ENCODE measurements around the gene MYOM1.
"Not testable (repeated sequence)": the region's sequence is repeated elsewhere in the genome, so short reads cannot be mapped to it uniquely, and the experiment has no call there.

MYOM1 gene

GRCh38 chr18:3086871-3087270 is 132.9 kb downstream of the MYOM1 start:
- DNase-seq (ENCODE audit: low read depth in 2 of 2), result no peak

DNA sequence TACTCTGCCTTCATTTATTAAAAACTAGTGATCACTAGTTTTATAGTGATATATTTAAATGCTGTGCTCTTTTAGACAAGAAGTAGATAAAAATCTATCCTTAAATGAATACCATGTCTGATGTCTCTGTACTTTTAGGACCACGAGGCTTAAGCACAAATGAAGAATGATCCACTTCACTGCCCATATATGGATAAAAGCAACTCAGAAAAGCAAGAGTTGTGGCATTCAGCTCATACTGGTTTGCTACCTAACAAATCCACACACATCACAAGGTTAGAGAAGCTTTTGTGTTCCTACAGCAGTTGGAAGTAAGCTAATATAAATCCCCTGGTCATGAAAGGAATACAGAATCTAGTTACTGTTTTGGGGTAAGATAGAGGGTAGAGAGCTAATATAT is 134.2 kb downstream of the MYOM1 start:
- DNase-seq (ENCODE audit: low read depth in 2 of 2), result no peak

DNA sequence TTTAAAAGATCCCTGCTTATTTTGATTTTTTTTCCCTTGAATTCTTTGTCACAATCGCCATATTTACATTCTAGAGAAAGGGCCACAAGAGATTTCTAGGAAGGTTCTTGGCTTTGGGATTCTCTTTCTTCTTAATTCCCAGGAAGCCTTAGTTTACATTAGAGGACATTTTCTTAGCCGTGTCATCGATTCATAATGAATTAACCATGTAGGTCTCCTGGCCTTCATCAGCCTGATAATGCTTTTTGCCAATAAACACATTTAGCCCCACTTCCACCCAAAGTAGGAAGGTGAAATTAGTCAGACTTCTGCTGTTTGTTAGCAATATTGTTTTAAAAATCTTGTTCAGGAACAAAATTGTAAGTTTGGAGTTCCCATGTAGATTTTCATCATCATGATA is 135.6 kb downstream of the MYOM1 start:
- DNase-seq (ENCODE audit: low read depth in 2 of 2), result no peak

- no peak for DNase-seq (ENCODE audit: low read depth in 2 of 2)
Observed at GRCh38 chr18:3083766-3084165, 136.0 kb downstream of the MYOM1 start.

DNA sequence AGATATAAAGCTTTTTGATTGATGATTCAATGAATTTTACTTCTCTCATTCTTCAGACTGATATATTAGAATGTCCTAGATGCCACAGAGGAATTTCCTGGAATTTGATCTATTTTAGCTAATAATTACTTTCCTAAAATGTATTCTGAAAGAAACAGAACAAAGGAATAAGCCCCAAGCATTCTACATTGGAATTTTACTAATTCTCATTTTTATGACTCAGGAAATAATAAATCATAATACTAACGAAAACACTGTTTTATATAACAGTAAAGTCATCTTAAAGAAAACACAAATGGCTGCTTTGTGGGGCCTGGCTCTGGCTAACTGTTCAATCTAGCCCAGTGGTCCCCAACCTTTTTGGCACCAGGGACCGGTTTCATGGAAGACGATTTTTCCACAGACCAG is 138.2 kb downstream of the MYOM1 start:
- DNase-seq (ENCODE audit: low read depth in 2 of 2), result no peak

DNA sequence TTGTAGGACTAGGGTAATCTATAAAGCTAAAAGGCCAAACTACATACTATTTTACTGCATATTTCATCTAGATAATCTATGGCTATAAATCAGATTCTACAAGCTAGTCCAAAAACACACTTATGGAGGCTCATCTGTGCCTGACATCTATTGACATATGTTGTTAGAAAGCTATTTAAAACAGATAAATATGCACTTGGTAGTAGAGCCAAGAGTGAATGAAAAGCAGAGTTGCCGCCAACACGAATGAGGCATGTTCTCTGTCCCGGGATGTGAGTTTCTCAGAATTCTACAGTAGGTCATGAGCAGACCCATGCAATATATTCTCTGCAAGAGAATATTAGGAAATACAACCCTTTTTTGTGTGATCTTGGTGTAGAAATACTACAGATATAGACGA is 140.1 kb downstream of the MYOM1 start:
- no peak for DNase-seq (ENCODE audit: low read depth in 2 of 2)

DNA sequence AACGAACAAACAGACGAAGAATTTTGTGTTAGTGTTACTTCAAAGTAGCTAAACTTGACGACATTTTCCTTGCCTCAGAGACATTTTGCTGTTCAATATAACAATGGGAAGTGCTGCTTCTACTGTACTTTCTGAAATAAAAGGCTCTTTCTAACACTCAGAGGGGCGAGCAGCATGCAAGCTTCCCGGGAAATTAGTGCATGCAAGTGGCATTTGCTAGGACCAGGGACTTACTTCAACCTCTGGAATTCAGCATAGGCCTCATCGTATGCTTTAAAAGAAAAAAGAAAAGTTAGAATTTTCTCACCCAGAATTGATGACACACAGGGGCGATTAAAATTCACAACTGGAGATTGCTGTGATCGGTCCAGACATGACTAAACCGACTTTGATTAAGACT is 144.3 kb downstream of the MYOM1 start:
- no peak for DNase-seq (ENCODE audit: low read depth in 2 of 2)

DNA sequence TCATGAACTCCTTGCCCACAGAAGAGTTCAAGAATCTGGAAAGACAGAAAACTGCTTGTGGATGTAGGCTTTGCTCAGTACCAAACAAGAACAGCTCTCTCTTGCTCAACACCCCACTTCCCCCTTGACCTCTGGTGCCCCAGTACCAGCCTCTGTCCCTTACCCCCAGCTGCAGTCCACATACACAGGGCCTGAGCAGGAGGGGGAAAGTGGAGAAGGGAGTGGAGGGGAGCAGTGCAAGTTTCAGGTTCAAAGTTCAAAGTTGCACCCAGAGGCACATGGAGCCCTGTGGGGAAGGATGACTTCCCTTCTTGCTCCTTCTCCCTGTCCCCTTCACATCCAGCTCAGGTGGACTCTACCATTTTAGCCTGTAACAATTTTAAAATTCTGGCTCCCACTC is 145.7 kb downstream of the MYOM1 start:
- no peak for DNase-seq (ENCODE audit: low read depth in 2 of 2)

DNA sequence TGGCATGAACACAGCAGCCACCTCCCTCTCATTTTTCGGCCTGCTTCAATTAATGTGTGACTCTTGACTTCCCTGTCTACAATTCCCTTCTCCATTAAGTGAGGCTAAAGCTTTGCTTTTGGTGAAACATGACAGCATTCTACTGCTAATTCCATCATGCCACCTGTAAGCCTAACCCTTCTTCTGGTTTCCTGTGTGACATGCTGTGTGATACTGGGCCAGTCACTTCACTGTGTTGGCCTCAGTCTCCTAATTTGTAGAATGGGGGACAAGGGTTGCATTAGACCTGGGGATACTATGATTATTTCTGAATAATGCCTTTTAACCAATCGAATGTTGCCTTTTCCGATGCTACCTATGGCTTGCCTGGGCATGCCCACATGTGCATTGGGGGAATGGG is 146.4 kb downstream of the MYOM1 start:
- not testable (repeated sequence) for DNase-seq (ENCODE audit: low read depth in 2 of 2)

- DNase-seq (ENCODE audit: low read depth in 2 of 2), result no peak
Observed at GRCh38 chr18:3071676-3072075, 148.1 kb downstream of the MYOM1 start.

DNA sequence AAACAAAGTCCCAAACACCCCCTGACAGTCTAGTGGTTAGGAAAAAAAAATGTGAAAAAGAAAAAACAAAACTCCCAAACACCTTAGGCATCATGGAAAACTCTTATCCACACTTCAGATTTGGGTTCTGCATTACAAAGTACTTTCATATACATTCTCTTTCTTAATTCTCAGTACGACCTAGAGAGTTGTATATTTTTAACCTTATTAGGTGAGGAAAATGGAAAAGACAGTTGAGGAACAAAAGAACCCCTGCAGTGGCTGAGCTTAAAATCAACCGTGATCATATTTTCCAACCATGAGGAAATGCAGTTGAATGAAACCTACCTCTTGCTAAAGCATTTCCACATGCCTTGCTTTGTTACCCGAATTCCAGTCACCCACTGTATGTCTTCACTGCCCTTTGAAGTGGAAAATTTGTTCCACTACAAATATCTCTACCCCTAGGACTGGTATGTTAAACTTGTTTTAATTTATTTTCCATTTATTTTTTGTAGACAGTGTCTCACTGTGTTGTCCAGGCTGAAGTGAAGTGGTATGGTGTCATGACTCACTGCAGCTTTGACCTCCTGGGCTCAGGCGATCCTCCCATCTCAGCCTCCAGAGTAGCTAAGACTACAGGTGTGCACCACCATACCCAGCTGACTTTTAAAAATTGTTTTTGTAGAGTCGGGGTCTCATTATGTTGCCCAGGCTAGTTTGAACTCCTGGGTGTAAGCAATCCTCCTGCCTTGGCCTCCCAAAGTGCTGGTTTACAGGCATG is 149.9 kb downstream of the MYOM1 start:
- DNase-seq (ENCODE audit: low read depth in 2 of 2), result no peak

- DNase-seq (ENCODE audit: low read depth in 2 of 2), result no peak
Observed at GRCh38 chr18:3067722-3068121, 152.0 kb downstream of the MYOM1 start.

DNA sequence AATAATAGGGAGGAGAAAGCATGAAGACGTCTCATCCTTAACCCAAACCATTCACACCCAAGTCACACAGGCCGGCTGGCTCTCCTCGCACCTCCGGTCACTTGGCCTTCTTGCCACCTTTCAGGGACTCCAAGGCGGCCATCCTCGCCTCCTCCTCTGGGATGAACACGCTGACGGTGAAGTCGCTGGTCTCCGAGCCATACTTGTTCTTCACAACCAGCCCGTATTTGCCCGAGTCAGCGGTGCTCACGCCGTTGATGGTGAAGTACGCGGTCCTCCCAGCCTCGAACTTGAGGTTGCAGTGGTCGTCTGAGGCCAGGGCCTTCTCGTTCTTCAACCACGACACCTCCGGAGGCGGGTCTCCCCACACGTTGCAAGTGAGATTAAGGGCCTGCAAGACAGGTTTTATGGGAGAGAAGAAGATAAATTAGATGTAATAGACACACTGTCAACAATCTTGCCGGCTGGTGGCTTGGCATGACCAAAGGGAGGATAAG is 152.6 kb downstream of the MYOM1 start:
- no peak for DNase-seq (ENCODE audit: low read depth in 2 of 2)

DNA sequence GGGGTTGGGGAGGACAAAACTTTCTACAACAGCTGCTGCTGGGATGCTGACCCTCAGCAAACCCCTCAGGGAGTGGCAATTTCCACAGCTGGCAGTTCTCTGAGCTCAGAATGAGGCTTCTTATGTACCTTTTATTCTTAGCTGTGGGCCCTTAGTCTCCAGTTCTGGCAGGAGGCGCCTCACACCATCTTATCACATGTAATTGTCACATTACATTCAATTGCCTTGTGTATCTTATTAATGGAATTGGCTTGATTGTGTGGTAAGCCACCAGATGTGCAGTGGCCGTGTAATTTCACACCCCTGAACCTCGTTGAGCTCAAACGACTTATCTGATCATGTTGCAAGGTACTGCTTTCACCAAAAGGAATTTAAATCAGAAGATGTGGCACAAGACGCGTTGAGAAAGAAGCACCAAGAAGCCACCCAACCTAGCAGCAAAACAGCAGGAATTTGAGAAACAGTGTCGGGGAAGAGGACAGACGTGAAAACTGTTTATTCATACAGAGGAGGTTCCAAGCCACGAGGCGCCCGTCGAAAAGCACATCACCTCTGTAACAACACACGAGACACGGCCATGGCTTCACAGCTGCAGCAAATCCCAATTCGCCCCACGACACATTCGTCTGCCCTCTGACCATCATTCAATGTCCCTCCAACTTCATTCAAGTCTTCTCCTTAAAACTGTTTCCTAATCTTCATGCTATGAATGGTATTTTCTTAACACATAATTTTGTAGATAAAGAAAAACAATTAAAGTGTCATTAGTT is 153.2 kb downstream of the MYOM1 start:
- no peak for DNase-seq (ENCODE audit: low read depth in 2 of 2)

DNA sequence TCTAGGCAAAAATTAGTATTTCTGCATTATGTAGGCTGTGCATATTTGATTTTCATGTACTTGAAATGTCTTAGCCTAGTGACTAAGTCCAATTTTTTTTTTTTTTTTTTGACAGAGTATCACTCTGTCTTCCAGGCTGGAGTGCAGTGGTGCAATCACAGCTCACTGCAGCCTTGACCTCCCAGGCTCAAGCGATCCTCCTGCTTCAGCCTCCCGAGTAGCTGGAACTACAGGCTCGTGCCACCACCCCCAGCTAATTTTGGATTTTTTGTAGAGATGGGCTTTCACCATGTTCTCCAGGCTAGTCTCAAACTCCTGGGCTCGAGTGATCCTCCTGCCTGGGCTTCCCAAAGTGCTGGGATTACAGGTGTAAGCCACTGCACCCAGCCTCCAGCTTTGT is 156.0 kb downstream of the MYOM1 start:
- DNase-seq (ENCODE audit: low read depth in 2 of 2), result not testable (repeated sequence)

DNA sequence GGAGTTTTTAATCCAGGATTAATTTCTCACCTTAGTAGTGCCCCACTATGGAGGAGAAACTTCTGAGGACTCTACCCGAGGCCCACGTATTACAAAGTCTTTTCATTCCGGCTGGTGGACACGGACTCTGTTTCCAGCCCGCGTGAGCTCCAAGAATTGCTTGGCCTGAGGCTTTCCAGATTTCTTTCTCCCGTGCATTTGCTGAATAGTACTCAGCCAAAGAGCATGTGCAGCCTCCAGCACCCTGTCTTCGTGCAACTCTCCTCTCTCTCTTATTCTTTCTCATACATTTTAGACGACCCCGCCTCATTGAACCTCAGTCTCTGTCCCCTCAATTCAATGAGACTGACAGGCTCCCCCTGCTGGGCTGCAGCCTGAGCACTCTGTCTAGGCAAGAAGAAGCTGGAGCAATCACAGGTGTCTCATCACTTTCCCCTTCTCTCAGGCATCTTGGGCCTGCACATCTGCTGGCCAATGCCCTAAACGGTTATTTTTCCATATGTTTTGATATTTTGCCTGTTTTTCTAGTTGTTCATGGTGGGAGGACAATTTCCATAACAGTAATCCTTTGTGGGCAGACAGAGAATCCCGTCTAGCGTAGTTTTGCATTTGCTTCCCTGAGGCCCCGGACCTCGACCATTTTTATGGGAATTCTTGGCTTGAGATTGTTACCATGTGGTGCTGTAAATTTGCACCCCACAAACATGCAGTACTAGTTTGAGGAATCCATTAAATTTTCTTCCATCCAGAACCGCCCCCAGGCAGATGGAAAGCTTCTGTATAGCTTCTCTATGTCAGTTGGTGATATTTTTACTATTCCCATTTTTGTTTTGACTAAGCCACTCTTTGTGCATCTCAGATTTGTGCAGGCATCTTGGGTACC is 156.7 kb downstream of the MYOM1 start:
- DNase-seq (ENCODE audit: low read depth in 2 of 2), result peak in 1 of 2 donors; percentile 50

DNA sequence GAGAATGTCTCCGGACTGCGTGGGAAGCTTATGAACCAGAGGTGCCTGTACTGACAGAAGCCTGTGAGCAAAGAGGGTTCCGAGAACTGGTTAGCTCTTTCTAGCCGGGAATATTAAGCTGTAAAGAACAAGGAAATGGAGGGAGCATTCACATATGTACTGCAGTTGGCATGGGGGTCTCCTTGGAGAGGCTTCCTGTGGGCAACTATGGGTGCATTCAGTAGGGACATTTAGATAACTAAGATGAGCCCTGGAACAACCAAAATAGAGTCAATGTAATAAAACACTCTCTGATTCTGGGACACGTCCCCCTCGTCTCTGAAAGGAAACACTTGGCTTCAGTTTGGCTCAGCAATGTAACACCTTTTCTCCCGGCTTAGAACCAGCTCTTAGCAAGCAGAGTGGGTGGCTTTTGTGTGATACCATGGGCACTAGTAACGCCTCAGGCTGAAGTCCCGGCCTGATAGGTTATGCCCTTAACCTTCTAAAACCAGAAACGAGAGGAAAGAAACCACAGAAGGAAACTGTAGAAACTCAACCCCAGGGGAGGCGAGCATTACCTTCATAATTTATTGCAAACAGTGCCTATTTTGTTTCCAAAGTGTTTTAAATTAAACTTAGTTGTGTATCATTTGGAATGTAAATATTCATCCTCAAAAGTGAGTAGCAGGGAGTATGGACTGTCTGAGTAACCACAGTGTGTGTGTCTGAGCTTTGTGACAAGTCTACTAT is 158.0 kb downstream of the MYOM1 start:
- DNase-seq (ENCODE audit: low read depth in 2 of 2), result peak in 1 of 2 donors; percentile 5

- DNase-seq (ENCODE audit: low read depth in 2 of 2), result peak in 1 of 2 donors; percentile 8
Observed at GRCh38 chr18:3060667-3061580, 158.8 kb downstream of the MYOM1 start.

- no peak for DNase-seq (ENCODE audit: low read depth in 2 of 2)
Observed at GRCh38 chr18:3059272-3059671, 160.5 kb downstream of the MYOM1 start.

All from stimulated activated CD8-positive, alpha-beta memory T cell treated with anti-CD3 and anti-CD28 coated beads, Interleukin-15, amount 100 ng/mL, for 4 hours (primary cell).